Measurements from ENCODE around the gene PGF.

PGF gene

GRCh38 chr14:74913393-74913910 is 41.9 kb downstream of the PGF start:
- Histone ChIP-seq H3K4me1 (ENCODE audit: insufficient read depth, insufficient read length) (peaks cover 1% of the 10 kb centered on the region), H3K4me3 (ENCODE audit: insufficient read length, low read depth) (no peak overlapping the region), H3K36me3 (ENCODE audit: insufficient read depth, insufficient read length, low read length) (no peaks in the 10 kb centered on the region), H3K9ac (ENCODE audit: insufficient read length, low read depth) (no peak overlapping the region), H3K9me3 (ENCODE audit: insufficient read depth, low read length) (no peaks in the 10 kb centered on the region), H3K27me3 (ENCODE audit: insufficient read depth, insufficient read length) (no peaks in the 10 kb centered on the region)
- TF ChIP-seq SUZ12 (IDR thresholded peaks at IDR 0.05; ENCODE audit: extremely low read depth, insufficient read depth, insufficient read length): no peak
- TF ChIP-seq YY1 (IDR thresholded peaks at IDR 0.05; ENCODE audit: insufficient read depth, insufficient read length): no peak
- TF ChIP-seq ZNF274 (IDR thresholded peaks at IDR 0.05; ENCODE audit: low read depth, low read length): no peak
- no peak for DNase-seq (ENCODE audit: low read depth, low spot score)

GRCh38 chr14:74912801-74913200 is 42.6 kb downstream of the PGF start:
- no peaks in the 10 kb centered on the region for H3K27me3 ChIP-seq (ENCODE audit: insufficient read depth, insufficient read length)
- H3K9ac ChIP-seq (ENCODE audit: insufficient read length, low read depth): no peak overlapping the region
- no peak overlapping the region for H3K4me3 ChIP-seq (ENCODE audit: insufficient read length, low read depth)
- no peak for DNase-seq (ENCODE audit: low read depth, low spot score)
- H3K9me3 ChIP-seq (ENCODE audit: insufficient read depth, low read length): no peaks in the 10 kb centered on the region
- TF ChIP-seq YY1 (IDR thresholded peaks at IDR 0.05; ENCODE audit: insufficient read depth, insufficient read length) (no peak), ZNF274 (IDR thresholded peaks at IDR 0.05; ENCODE audit: low read depth, low read length) (no peak), SUZ12 (IDR thresholded peaks at IDR 0.05; ENCODE audit: extremely low read depth, insufficient read depth, insufficient read length) (no peak)
- H3K36me3 ChIP-seq (ENCODE audit: insufficient read depth, insufficient read length, low read length): no peaks in the 10 kb centered on the region
- no peaks in the 10 kb centered on the region for H3K4me1 ChIP-seq (ENCODE audit: insufficient read depth, insufficient read length)

GRCh38 chr14:74912111-74912510 is 43.3 kb downstream of the PGF start:
- no peaks in the 10 kb centered on the region for H3K4me1 ChIP-seq (ENCODE audit: insufficient read depth, insufficient read length)
- no peaks in the 10 kb centered on the region for H3K27me3 ChIP-seq (ENCODE audit: insufficient read depth, insufficient read length)
- no peak for TF ChIP-seq YY1 (IDR thresholded peaks at IDR 0.05; ENCODE audit: insufficient read depth, insufficient read length)
- TF ChIP-seq SUZ12 (IDR thresholded peaks at IDR 0.05; ENCODE audit: extremely low read depth, insufficient read depth, insufficient read length): no peak
- TF ChIP-seq ZNF274 (IDR thresholded peaks at IDR 0.05; ENCODE audit: low read depth, low read length): no peak
- no peak for DNase-seq (ENCODE audit: low read depth, low spot score)
- no peak overlapping the region for H3K4me3 ChIP-seq (ENCODE audit: insufficient read length, low read depth)
- no peaks in the 10 kb centered on the region for H3K9me3 ChIP-seq (ENCODE audit: insufficient read depth, low read length)
- H3K36me3 ChIP-seq (ENCODE audit: insufficient read depth, insufficient read length, low read length): peaks cover 3% of the 10 kb centered on the region
- H3K9ac ChIP-seq (ENCODE audit: insufficient read length, low read depth): no peak overlapping the region

- Histone ChIP-seq H3K36me3 (ENCODE audit: insufficient read depth, insufficient read length, low read length) (peaks cover 7% of the 10 kb centered on the region), H3K4me3 (ENCODE audit: insufficient read length, low read depth) (no peak overlapping the region), H3K9me3 (ENCODE audit: insufficient read depth, low read length) (no peaks in the 10 kb centered on the region), H3K9ac (ENCODE audit: insufficient read length, low read depth) (no peak overlapping the region), H3K4me1 (ENCODE audit: insufficient read depth, insufficient read length) (no peaks in the 10 kb centered on the region), H3K27me3 (ENCODE audit: insufficient read depth, insufficient read length) (no peaks in the 10 kb centered on the region)
- DNase-seq (ENCODE audit: low read depth, low spot score): no peak
- TF ChIP-seq ZNF274 (IDR thresholded peaks at IDR 0.05; ENCODE audit: low read depth, low read length): no peak
Measured at GRCh38 chr14:74911704-74912103, 43.7 kb downstream of the PGF start.

- Histone ChIP-seq H3K4me3 (ENCODE audit: insufficient read length, low read depth) (no peak overlapping the region), H3K9me3 (ENCODE audit: insufficient read depth, low read length) (no peaks in the 10 kb centered on the region), H3K9ac (ENCODE audit: insufficient read length, low read depth) (no peak overlapping the region), H3K4me1 (ENCODE audit: insufficient read depth, insufficient read length) (no peaks in the 10 kb centered on the region), H3K27me3 (ENCODE audit: insufficient read depth, insufficient read length) (no peaks in the 10 kb centered on the region), H3K36me3 (ENCODE audit: insufficient read depth, insufficient read length, low read length) (peaks cover 12% of the 10 kb centered on the region)
- TF ChIP-seq ZNF274 (IDR thresholded peaks at IDR 0.05; ENCODE audit: low read depth, low read length) (no peak), YY1 (IDR thresholded peaks at IDR 0.05; ENCODE audit: insufficient read depth, insufficient read length) (no peak), SUZ12 (IDR thresholded peaks at IDR 0.05; ENCODE audit: extremely low read depth, insufficient read depth, insufficient read length) (no peak)
- DNase-seq (ENCODE audit: low read depth, low spot score): no peak
Measured at GRCh38 chr14:74911221-74911620, 44.2 kb downstream of the PGF start.

- H3K9me3 ChIP-seq (ENCODE audit: insufficient read depth, low read length): no peaks in the 10 kb centered on the region
- peaks cover 17% of the 10 kb centered on the region for H3K36me3 ChIP-seq (ENCODE audit: insufficient read depth, insufficient read length, low read length)
- no peak overlapping the region for H3K9ac ChIP-seq (ENCODE audit: insufficient read length, low read depth)
- TF ChIP-seq YY1 (IDR thresholded peaks at IDR 0.05; ENCODE audit: insufficient read depth, insufficient read length): no peak
- no peak for TF ChIP-seq ZNF274 (IDR thresholded peaks at IDR 0.05; ENCODE audit: low read depth, low read length)
- TF ChIP-seq SUZ12 (IDR thresholded peaks at IDR 0.05; ENCODE audit: extremely low read depth, insufficient read depth, insufficient read length): no peak
- no peak for DNase-seq (ENCODE audit: low read depth, low spot score)
- H3K27me3 ChIP-seq (ENCODE audit: insufficient read depth, insufficient read length): no peaks in the 10 kb centered on the region
- no peak overlapping the region for H3K4me3 ChIP-seq (ENCODE audit: insufficient read length, low read depth)
- H3K4me1 ChIP-seq (ENCODE audit: insufficient read depth, insufficient read length): no peaks in the 10 kb centered on the region
Measured at GRCh38 chr14:74910556-74910955, 44.8 kb downstream of the PGF start.

GRCh38 chr14:74909911-74910310 is 45.5 kb downstream of the PGF start:
- no peak for DNase-seq (ENCODE audit: low read depth, low spot score)
- TF ChIP-seq SUZ12 (IDR thresholded peaks at IDR 0.05; ENCODE audit: extremely low read depth, insufficient read depth, insufficient read length) (no peak), ZNF274 (IDR thresholded peaks at IDR 0.05; ENCODE audit: low read depth, low read length) (no peak), YY1 (IDR thresholded peaks at IDR 0.05; ENCODE audit: insufficient read depth, insufficient read length) (no peak)
- Histone ChIP-seq H3K36me3 (ENCODE audit: insufficient read depth, insufficient read length, low read length) (peaks cover 22% of the 10 kb centered on the region), H3K9ac (ENCODE audit: insufficient read length, low read depth) (no peak overlapping the region), H3K4me3 (ENCODE audit: insufficient read length, low read depth) (no peak overlapping the region), H3K4me1 (ENCODE audit: insufficient read depth, insufficient read length) (no peaks in the 10 kb centered on the region), H3K27me3 (ENCODE audit: insufficient read depth, insufficient read length) (no peaks in the 10 kb centered on the region), H3K9me3 (ENCODE audit: insufficient read depth, low read length) (no peaks in the 10 kb centered on the region)

- Histone ChIP-seq H3K9me3 (ENCODE audit: insufficient read depth, low read length) (no peaks in the 10 kb centered on the region), H3K27me3 (ENCODE audit: insufficient read depth, insufficient read length) (no peaks in the 10 kb centered on the region), H3K9ac (ENCODE audit: insufficient read length, low read depth) (no peak overlapping the region), H3K4me3 (ENCODE audit: insufficient read length, low read depth) (no peak overlapping the region), H3K36me3 (ENCODE audit: insufficient read depth, insufficient read length, low read length) (peaks cover 26% of the 10 kb centered on the region), H3K4me1 (ENCODE audit: insufficient read depth, insufficient read length) (no peaks in the 10 kb centered on the region)
- TF ChIP-seq SUZ12 (IDR thresholded peaks at IDR 0.05; ENCODE audit: extremely low read depth, insufficient read depth, insufficient read length): no peak
- no peak for TF ChIP-seq ZNF274 (IDR thresholded peaks at IDR 0.05; ENCODE audit: low read depth, low read length)
- no peak for TF ChIP-seq YY1 (IDR thresholded peaks at IDR 0.05; ENCODE audit: insufficient read depth, insufficient read length)
- no peak for DNase-seq (ENCODE audit: low read depth, low spot score)
Measured at GRCh38 chr14:74909501-74909900, 45.9 kb downstream of the PGF start.
